HepG2 (cell line): ENCODE data around the gene CER1. TPM values are rescaled to one million over a fixed set of nuclear protein-coding genes. Genes with fewer than 3 reads are reported as not detected.
"Not testable (repeated sequence)": the region's sequence is repeated elsewhere in the genome, so short reads cannot be mapped to it uniquely, and the experiment has no call there.

ENCODE experiments used
- ATAC-seq: fragments of 200-7000 bp; cut with Tn5 transposase; 3 replicates; pipeline ENCODE4 v1.9.1; 2020; ENCODE audit warnings: mild to moderate bottlenecking, moderate library complexity
- BruUV-seq: library from RNA; stranded (reverse); fragments of 400-500 nt; replicated peaks from 2 replicates; lab custom pipeline; 2021; lab: Mats Ljungman, UMichigan
- CTCF ChIA-PET: fragments of 300-600 bp; formaldehyde crosslinking; extraction: SDS; loops from one replicate; lab custom pipeline; 2021; ENCODE audit warnings: low total read pairs, inconsistent platforms, low intra/inter-chr PET ratio; lab: Yijun Ruan, JAX
- POLR2A ChIA-PET: fragments of 350-600 bp; sonication (Branson Sonifier 250); formaldehyde crosslinking; loops from one replicate; lab custom pipeline; 2020; ENCODE audit warnings: antibody characterized with exemption, inconsistent platforms; lab: Yijun Ruan, JAX
- DNase-seq: peaks from one replicate; pipeline ENCODE4 v3.0.0-alpha.2; 2015; ENCODE audit warnings: low spot score
- FAIRE-seq: peaks from 3 replicates; lab custom pipeline; 2011; peaks lifted over from hg19 to GRCh38; lab: Jason Lieb, UNC
- H2AFZ ChIP-seq: one replicate; pipeline ENCODE4 v1.6.1; 2011; ENCODE audit warnings: low read length, inconsistent platforms
- H3K27ac ChIP-seq: fragments of 300-600 bp; 3 replicates; pipeline ENCODE4 v1.8.0; 2011; ENCODE audit warnings: mixed run types, mild to moderate bottlenecking, mixed read lengths, low read length, inconsistent platforms; ENCODE audit not compliant: insufficient read depth; ENCODE audit errors: extremely low read length
- H3K27me3 ChIP-seq, 2 experiments: fragments of 200-600 bp in 1 of 2; 2 replicates in 1 of 2; 3 replicates in 1 of 2; pipeline versions ENCODE4 v1.6.0 to v1.8.0; 2011; ENCODE audit warnings: low read length in 2 of 2, mild to moderate bottlenecking in 2 of 2, moderate library complexity in 2 of 2, inconsistent platforms in 1 of 2; ENCODE audit not compliant: insufficient read depth in 2 of 2, control insufficient read depth in 1 of 2
- H3K36me3 ChIP-seq, 2 experiments: fragments of 200-600 bp in 1 of 2; replicated peaks in 1 of 2; 2 replicates in 1 of 2; 3 replicates in 1 of 2; pipeline versions ENCODE4 v1.5.1 to v1.8.0; 2011; ENCODE audit warnings: low read length in 2 of 2, inconsistent platforms in 1 of 2; ENCODE audit not compliant: insufficient read depth in 2 of 2, control insufficient read depth in 1 of 2
- H3K4me1 ChIP-seq: 2 replicates; pipeline ENCODE4 v1.5.1; 2012; ENCODE audit warnings: low read length, inconsistent platforms; ENCODE audit not compliant: insufficient read depth
- H3K4me2 ChIP-seq: 2 replicates; pipeline ENCODE4 v1.6.0; 2011; ENCODE audit warnings: low read depth, low read length, inconsistent platforms
- H3K4me3 ChIP-seq, 3 experiments: fragments of 200-600 bp in 1 of 3; sonication (generic), shearing (Covaris generic) in 1 of 3; replicated peaks in 1 of 3; 2 replicates each; pipeline ENCODE4 v1.5.1; 2011 to 2016; ENCODE audit warnings: low read length in 3 of 3, inconsistent platforms in 2 of 3, low read depth in 2 of 3, mild to moderate bottlenecking in 2 of 3, control low read depth in 1 of 3, mixed read lengths in 1 of 3; ENCODE audit not compliant: insufficient read depth in 1 of 3
- H3K79me2 ChIP-seq: one replicate; pipeline ENCODE4 v1.6.1; 2011; ENCODE audit warnings: low read length, inconsistent platforms; ENCODE audit not compliant: insufficient read depth
- H3K9ac ChIP-seq: 2 replicates; pipeline ENCODE4 v1.6.0; 2011; ENCODE audit warnings: mild to moderate bottlenecking, low read depth, low read length, inconsistent platforms; ENCODE audit not compliant: insufficient read depth
- H3K9me3 ChIP-seq: 2 replicates; pipeline ENCODE4 v1.5.1; 2012; ENCODE audit warnings: mild to moderate bottlenecking, low read length
- H4K20me1 ChIP-seq: 2 replicates; pipeline ENCODE4 v1.6.0; 2011; ENCODE audit warnings: inconsistent platforms, mild to moderate bottlenecking, low read length, moderate library complexity; ENCODE audit not compliant: insufficient read depth
- JUN ChIP-seq: sonication (generic); formaldehyde crosslinking; IDR thresholded peaks from 2 replicates; pipeline ENCODE4 v1.4.0; 2020; ENCODE audit warnings: mild to moderate bottlenecking, missing genetic modification reagents
- REXO4 ChIP-seq: sonication (generic); formaldehyde crosslinking; IDR thresholded peaks from 2 replicates; pipeline ENCODE4 v1.8.0; 2022; ENCODE audit warnings: missing genetic modification reagents, mild to moderate bottlenecking, borderline replicate concordance
- ZFP36L2 ChIP-seq: sonication (generic); formaldehyde crosslinking; IDR thresholded peaks from 2 replicates; pipeline ENCODE4 v1.4.0; 2020; ENCODE audit warnings: missing genetic modification reagents
- ZFX ChIP-seq: sonication (generic); formaldehyde crosslinking; IDR thresholded peaks from 2 replicates; pipeline ENCODE4 v1.4.0; 2020; ENCODE audit warnings: mild to moderate bottlenecking, low read depth, missing genetic modification reagents, moderate library complexity
- ZMYM4 ChIP-seq: sonication (generic); formaldehyde crosslinking; IDR thresholded peaks from 2 replicates; pipeline ENCODE4 v1.8.1; 2023; ENCODE audit warnings: mild to moderate bottlenecking, missing genetic modification reagents
- ZNF761 ChIP-seq: sonication (generic); formaldehyde crosslinking; conservative IDR thresholded peaks from 2 replicates; pipeline ENCODE4 v1.4.0; 2020; ENCODE audit warnings: mild to moderate bottlenecking, missing genetic modification reagents
- WGBS: methylation state at CpG from one replicate; pipeline ENCODE4 v1.1.6; 2017; ENCODE audit warnings: low lambda C conversion rate; 5-methylcytosine and 5-hydroxymethylcytosine counted together
- in situ Hi-C: cut with HindIII; loops from 2 replicates; pipeline ENCODE4 v1.10.0; 2017; ENCODE audit warnings: low pct_unique_long_range_greater_than_20kb; ENCODE audit not compliant: extremely low pct_ligation_motif_present
- intact Hi-C: fragments of 100-400 bp; cut with micrococcal nuclease; formaldehyde crosslinking; loops from one replicate; pipeline ENCODE4 v1.10.0; 2022; ENCODE audit not compliant: unreplicated experiment
- polyA plus RNA-seq, 8 experiments: library from polyadenylated mRNA; depleted of rRNA in 3 of 8; stranded (reverse) in 7 of 8; unstranded in 1 of 8; fragments of >200 nt; fragmentation: Illumina TruSeq in 4 of 8; extraction: Trizol in 4 of 8; gene quantifications; 2 replicates each; pipeline versions ENCODE4 v1.2.1 to v1.2.3, GENCODE V29; 2011 to 2016; ENCODE audit warnings: low read depth in 4 of 8, missing spikeins in 1 of 8, mixed read lengths in 1 of 8; ENCODE audit not compliant: insufficient read depth in 1 of 8
- total RNA-seq, 5 experiments: library from RNA; depleted of rRNA; stranded (reverse); fragments of >200 nt; fragmentation: Illumina TruSeq; extraction: Trizol; gene quantifications; 2 replicates each; pipeline ENCODE4 v1.2.3, GENCODE V29; 2016; ENCODE audit warnings: low read depth in 1 of 5
- TF ChIP-seq, protein P1 (sequence below): sonication (generic); formaldehyde crosslinking; IDR thresholded peaks from 2 replicates; pipeline ENCODE4 v1.4.0; 2020; ENCODE audit warnings: mild to moderate bottlenecking, missing genetic modification reagents
- TF ChIP-seq, protein P2 (sequence below): sonication (generic); formaldehyde crosslinking; IDR thresholded peaks from 2 replicates; pipeline ENCODE4 v1.4.0; 2020; ENCODE audit warnings: missing genetic modification reagents

Gene CER1
- total and polyA plus RNA-seq, 2 of the 13 experiments (the other 11 are each of a cell fraction or from before 2014, with no cell fraction given) = 0.18 TPM; not detected in 1

DNA sequence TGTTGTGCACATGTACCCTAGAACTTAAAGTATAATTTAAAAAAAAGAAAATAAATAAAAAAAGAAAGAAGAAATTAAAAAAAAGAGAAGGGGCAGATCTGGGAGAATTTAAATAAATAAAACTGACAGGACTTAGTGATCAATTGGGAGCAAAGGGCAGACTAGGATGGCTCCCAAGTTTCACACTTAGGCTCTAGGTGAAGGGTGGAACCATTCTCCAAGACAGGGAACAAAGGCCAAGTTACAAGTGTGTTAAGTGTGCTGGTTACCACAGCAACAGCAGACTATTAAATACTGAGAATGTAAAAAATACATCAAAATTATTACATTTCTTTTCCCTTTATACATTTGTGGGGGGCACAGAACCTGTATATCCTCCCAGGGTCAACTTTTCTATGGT lies 36.4 kb downstream of the CER1 start:
- ATAC-seq (no peak), FAIRE-seq (no peak), DNase-seq (no peak)
- Histone ChIP-seq H3K4me2 (no peak overlapping the region), H4K20me1 (no peaks in the 10 kb centered on the region), H3K4me1 (peaks cover 4% of the 10 kb centered on the region; the same call in 1 of the 2 replicates), H3K27ac (no peak overlapping the region), H3K9ac (no peak overlapping the region), H3K4me3 (no peak overlapping the region), H3K27me3 (no peaks in the 10 kb centered on the region), H3K9me3 (no peaks in the 10 kb centered on the region), H3K79me2 (no peaks in the 10 kb centered on the region), H3K36me3 (no peaks in the 10 kb centered on the region; a peak in 3 of 5 replicates), H2AFZ (no peak overlapping the region)
- BruUV-seq = no TSS peak
- TF ChIP-seq ZFX = no peak
- TF ChIP-seq JUN (CRISPR knock-in tag) = no peak
- TF ChIP-seq, protein P1, sequence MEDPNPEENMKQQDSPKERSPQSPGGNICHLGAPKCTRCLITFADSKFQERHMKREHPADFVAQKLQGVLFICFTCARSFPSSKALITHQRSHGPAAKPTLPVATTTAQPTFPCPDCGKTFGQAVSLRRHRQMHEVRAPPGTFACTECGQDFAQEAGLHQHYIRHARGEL (CRISPR knock-in tag) = no peak
- no peak for TF ChIP-seq REXO4 (CRISPR knock-in tag)
- no peak for TF ChIP-seq ZFP36L2 (CRISPR knock-in tag)
- no peak for TF ChIP-seq ZNF761
- no peak for TF ChIP-seq ZMYM4 (CRISPR knock-in tag)
- TF ChIP-seq, protein P2, sequence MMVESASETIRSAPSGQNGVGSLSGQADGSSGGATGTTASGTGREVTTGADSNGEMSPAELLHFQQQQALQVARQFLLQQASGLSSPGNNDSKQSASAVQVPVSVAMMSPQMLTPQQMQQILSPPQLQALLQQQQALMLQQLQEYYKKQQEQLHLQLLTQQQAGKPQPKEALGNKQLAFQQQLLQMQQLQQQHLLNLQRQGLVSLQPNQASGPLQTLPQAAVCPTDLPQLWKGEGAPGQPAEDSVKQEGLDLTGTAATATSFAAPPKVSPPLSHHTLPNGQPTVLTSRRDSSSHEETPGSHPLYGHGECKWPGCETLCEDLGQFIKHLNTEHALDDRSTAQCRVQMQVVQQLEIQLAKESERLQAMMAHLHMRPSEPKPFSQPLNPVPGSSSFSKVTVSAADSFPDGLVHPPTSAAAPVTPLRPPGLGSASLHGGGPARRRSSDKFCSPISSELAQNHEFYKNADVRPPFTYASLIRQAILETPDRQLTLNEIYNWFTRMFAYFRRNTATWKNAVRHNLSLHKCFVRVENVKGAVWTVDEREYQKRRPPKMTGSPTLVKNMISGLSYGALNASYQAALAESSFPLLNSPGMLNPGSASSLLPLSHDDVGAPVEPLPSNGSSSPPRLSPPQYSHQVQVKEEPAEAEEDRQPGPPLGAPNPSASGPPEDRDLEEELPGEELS (CRISPR knock-in tag) = no peak
- in situ Hi-C loops (no loop called here), intact Hi-C loops (no loop called here)
- ChIA-PET CTCF (no interaction called here), POLR2A (no interaction called here)

DNA sequence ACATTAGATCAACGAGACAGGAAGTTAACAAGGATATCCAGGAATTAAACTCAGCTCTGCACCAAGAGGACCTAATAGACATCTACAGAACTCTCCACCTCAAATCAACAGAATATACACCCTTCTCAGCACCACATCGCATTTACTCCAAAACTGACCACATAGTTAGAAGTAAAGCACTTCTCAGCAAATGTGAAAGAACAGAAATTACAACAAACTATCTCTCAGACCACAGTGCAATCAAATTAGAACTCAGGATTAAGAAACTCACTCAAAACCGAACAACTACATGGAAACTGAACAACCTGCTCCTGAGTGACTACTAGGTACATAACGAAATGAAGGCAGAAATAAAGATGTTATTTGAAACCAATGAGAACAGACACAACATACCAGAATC lies 39.9 kb downstream of the CER1 start:
- H3K27ac ChIP-seq, H3K4me1 ChIP-seq, H3K4me2 ChIP-seq, H3K9me3 ChIP-seq, H3K27me3 ChIP-seq, BruUV-seq, H3K36me3 ChIP-seq, POLR2A ChIA-PET, CTCF ChIA-PET, H4K20me1 ChIP-seq, H3K9ac ChIP-seq, ATAC-seq, in situ Hi-C loops, FAIRE-seq, H3K4me3 ChIP-seq, H3K79me2 ChIP-seq, intact Hi-C loops, H2AFZ ChIP-seq, DNase-seq: not testable (repeated sequence)
- 91% methylated on average over 4 of the region's 4 CpGs for WGBS
